Testis (tissue), 3 donors: Measurements from ENCODE around the gene LECT2. TPM values are rescaled to one million over a fixed set of nuclear protein-coding genes. Genes with fewer than 3 reads are reported as not detected.

Experiments used
- DNase-seq: peaks from one replicate; pipeline ENCODE4 v3.0.0-alpha.2; 2019
- H3K27ac ChIP-seq, 2 donors: fragments of 200-600 bp; sonication (generic); one replicate each; pipeline ENCODE4 v1.5.1; 2019
- H3K27me3 ChIP-seq: fragments of 200-600 bp; sonication (generic); one replicate; pipeline ENCODE4 v1.5.1; 2019
- H3K36me3 ChIP-seq: fragments of 200-600 bp; sonication (generic); one replicate; pipeline ENCODE4 v1.5.1; 2017; ENCODE audit warnings: low read depth; ENCODE audit errors: missing control alignments
- H3K4me1 ChIP-seq: fragments of 200-600 bp; sonication (generic); one replicate; pipeline ENCODE4 v1.5.1; 2019
- H3K4me3 ChIP-seq, 2 donors: fragments of 200-600 bp; sonication (generic); one replicate each; pipeline ENCODE4 v1.5.1; 2017 to 2019
- H3K9me3 ChIP-seq: fragments of 200-600 bp; sonication (generic); one replicate; pipeline ENCODE4 v1.5.1; 2017
- CTCF ChIP-seq, 3 experiments: fragments of 450-650 bp in 2 of 3; fragments of 200-600 bp in 1 of 3; sonication (generic) in 1 of 3; IDR thresholded peaks; one replicate each; pipeline ENCODE4 v1.5.1; 2016 to 2019; ENCODE audit warnings: antibody characterized with exemption in 3 of 3, mild to moderate bottlenecking in 2 of 3, moderate library complexity in 1 of 3
- POLR2A ChIP-seq: fragments of 450-650 bp; IDR thresholded peaks from one replicate; pipeline ENCODE4 v1.6.1; 2017; ENCODE audit warnings: antibody characterized with exemption, mild to moderate bottlenecking, moderate library complexity
- WGBS, 2 donors: methylation state at CpG; one replicate each; pipeline ENCODE4 v1.1.5; 2018; 5-methylcytosine and 5-hydroxymethylcytosine counted together
- intact Hi-C: fragments of 100-400 bp; cut with DNase I; formaldehyde crosslinking; loops from one replicate; pipeline ENCODE4 v1.15.1; 2023; ENCODE audit warnings: low total_unique reads
- polyA plus RNA-seq: library from polyadenylated mRNA; stranded (reverse); fragments of 350-450 nt; fragmentation: Illumina TruSeq; extraction: RNeasy Lipid Tissue Mini Kit (QIAGEN cat#74804); gene quantifications from one replicate; pipeline ENCODE4 v1.2.3, GENCODE V29; 2014; ENCODE audit warnings: low read depth, low replicate concordance; ENCODE audit not compliant: insufficient read depth
- total RNA-seq, 2 donors: library from RNA; depleted of rRNA; stranded (reverse); fragments of >200 nt; gene quantifications; one replicate each; pipeline ENCODE4 v1.2.3, GENCODE V29; 2016

LECT2 gene
- total and polyA plus RNA-seq, 3 donors from 2014 or later = 0.87 to 14.5 (median 6.6) TPM

GRCh38 chr5:135930029-135930948 lies 24.5 kb downstream of the LECT2 start:
- H3K9me3 ChIP-seq = no peaks in the 10 kb centered on the region
- no peaks in the 10 kb centered on the region for H3K27me3 ChIP-seq
- DNase-seq = peak; percentile 54

GRCh38 chr5:135921388-135921787 lies 33.4 kb downstream of the LECT2 start:
- WGBS, 2 donors = 45 to 50% methylated on average over 1 of the region's 1 CpG
- TF ChIP-seq CTCF (IDR thresholded peaks at IDR 0.05) (no peak), POLR2A (no peak)
- H3K27ac ChIP-seq = no peak overlapping the region
- intact Hi-C loops = no loop called here
- H3K4me3 ChIP-seq = no peak overlapping the region
- no peak for DNase-seq
- H3K4me1 ChIP-seq = no peaks in the 10 kb centered on the region
- H3K9me3 ChIP-seq = no peaks in the 10 kb centered on the region
- no peaks in the 10 kb centered on the region for H3K27me3 ChIP-seq
- H3K36me3 ChIP-seq = no peaks in the 10 kb centered on the region

More at GRCh38 chr5:135930029-135930948, 24.5 kb downstream of the LECT2 start:
- TF ChIP-seq CTCF (IDR thresholded peaks at IDR 0.05) (no peak), POLR2A (no peak)
- Histone ChIP-seq H3K4me3 (peak overlapping the region; percentile 42 to 47), H3K36me3 (no peaks in the 10 kb centered on the region), H3K27ac (no peak overlapping the region), H3K4me1 (no peaks in the 10 kb centered on the region)
- intact Hi-C loops = no loop called here
- 4 to 13% methylated on average over 12 to 43 of the region's 99 CpGs for WGBS, 2 donors

- TF ChIP-seq CTCF (IDR thresholded peaks at IDR 0.05) (no peak), POLR2A (no peak)
- WGBS, 2 donors = 71 to 72% methylated on average over 3 of the region's 3 CpGs
- Histone ChIP-seq H3K36me3 (no peaks in the 10 kb centered on the region), H3K27ac (no peak overlapping the region), H3K4me3 (no peak overlapping the region), H3K4me1 (no peaks in the 10 kb centered on the region), H3K27me3 (no peaks in the 10 kb centered on the region), H3K9me3 (no peaks in the 10 kb centered on the region)
- DNase-seq = no peak
- intact Hi-C loops = no loop called here
Measured at GRCh38 chr5:135920199-135920598, 34.6 kb downstream of the LECT2 start.

- Histone ChIP-seq H3K4me3 (no peak overlapping the region), H3K27ac (no peak overlapping the region)
- DNase-seq = no peak
Measured at GRCh38 chr5:135916638-135917263, 38.0 kb downstream of the LECT2 start.

More at GRCh38 chr5:135916638-135917263, 38.0 kb downstream of the LECT2 start:
- 63 to 70% methylated on average over 8 of the region's 8 CpGs for WGBS, 2 donors
- Histone ChIP-seq H3K27me3 (no peaks in the 10 kb centered on the region), H3K36me3 (no peaks in the 10 kb centered on the region), H3K9me3 (no peaks in the 10 kb centered on the region), H3K4me1 (no peaks in the 10 kb centered on the region)
- TF ChIP-seq POLR2A (no peak), CTCF (IDR thresholded peaks at IDR 0.05) (no peak)
- intact Hi-C loops = no loop called here
